Pulmonary artery endothelial cell (primary cell): Measurements from ENCODE around the gene LAG3. TPM values are rescaled to one million over a fixed set of nuclear protein-coding genes. Genes with fewer than 3 reads are reported as not detected.
A peak's percentile ranks its signal among the peaks of the same experiment; 100 is the strongest.

Experiments
- DNase-seq: peaks from one replicate; pipeline ENCODE4 v3.0.0-alpha.2; 2011; ENCODE audit warnings: low read depth, low spot score
- total RNA-seq: library from RNA; depleted of rRNA; stranded (reverse); fragments of >200 nt; gene quantifications from 2 replicates; pipeline ENCODE4 v1.2.3, GENCODE V29; 2014

The LAG3 gene
- total RNA-seq, 1 donor from 2014 or later: 0.13 TPM

DNA sequence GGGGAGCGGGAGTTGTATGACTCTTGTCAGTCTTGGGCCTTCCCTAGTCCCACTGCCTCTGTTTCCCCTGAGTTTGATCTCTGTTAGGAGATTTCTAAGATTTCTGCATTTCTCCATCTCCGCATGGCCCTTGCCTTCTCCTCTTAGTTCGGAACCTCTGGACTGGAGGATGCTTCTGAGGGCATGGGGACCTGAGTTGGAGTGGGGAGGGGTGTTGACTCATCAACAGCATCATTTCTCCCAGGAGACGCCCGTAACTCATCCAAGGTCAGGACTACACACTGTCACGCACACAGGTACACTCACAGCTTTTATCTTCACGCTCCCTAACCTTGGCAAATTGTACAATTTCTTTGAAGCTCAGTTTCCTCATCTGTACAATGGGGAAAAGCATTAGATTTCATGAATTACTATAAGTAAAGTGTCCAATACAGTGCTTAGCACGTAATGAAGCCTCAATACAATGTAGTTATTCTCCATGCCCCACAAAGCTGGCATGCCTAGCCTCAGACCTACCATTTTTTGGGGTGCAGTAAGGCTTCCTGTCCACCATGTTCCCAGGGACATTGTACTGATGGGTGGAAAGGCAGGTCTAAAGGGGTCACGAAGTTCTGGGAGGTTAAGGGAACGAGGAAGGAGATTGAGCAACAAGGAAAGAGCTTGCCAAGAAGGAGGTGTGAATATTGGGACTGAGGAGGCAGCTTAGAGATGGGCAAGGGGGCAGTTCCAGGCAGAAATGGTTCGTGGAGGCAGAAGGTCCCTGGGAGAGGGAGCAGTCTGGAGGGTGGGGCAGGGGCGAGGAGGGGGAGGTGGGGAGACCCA is 600 bp upstream of the LAG3 start:
- no peak for DNase-seq

DNA sequence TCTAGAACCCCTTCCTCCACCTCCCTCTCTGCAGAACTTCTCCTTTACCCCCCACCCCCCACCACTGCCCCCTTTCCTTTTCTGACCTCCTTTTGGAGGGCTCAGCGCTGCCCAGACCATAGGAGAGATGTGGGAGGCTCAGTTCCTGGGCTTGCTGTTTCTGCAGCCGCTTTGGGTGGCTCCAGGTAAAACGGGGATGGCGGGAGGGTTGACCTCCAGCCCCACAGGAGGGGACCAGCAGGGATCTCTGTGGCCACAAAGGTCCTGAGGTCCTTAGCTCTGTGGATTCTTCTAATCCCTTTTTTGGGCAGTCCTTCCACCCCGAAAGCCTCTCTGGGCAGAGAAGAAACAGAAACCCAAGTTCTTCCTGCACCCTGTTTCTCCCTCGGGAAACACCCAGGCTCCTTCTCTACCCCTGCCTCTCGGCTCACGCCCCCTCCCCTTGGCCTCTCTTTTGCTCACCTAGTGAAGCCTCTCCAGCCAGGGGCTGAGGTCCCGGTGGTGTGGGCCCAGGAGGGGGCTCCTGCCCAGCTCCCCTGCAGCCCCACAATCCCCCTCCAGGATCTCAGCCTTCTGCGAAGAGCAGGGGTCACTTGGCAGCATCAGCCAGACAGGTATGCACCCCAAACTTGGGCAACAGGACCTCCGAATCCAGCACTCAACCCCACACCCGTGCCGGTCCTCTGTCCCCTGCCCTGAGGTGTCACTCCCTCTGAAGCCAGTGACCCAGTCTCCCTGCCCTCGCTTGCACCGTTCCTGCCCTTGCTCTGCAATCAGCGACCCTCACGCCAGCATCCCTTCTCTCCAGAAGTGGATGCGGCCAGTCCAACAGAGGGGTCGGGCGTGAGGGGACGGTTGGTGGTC is 638 bp downstream of the LAG3 start:
- no peak for DNase-seq

DNA sequence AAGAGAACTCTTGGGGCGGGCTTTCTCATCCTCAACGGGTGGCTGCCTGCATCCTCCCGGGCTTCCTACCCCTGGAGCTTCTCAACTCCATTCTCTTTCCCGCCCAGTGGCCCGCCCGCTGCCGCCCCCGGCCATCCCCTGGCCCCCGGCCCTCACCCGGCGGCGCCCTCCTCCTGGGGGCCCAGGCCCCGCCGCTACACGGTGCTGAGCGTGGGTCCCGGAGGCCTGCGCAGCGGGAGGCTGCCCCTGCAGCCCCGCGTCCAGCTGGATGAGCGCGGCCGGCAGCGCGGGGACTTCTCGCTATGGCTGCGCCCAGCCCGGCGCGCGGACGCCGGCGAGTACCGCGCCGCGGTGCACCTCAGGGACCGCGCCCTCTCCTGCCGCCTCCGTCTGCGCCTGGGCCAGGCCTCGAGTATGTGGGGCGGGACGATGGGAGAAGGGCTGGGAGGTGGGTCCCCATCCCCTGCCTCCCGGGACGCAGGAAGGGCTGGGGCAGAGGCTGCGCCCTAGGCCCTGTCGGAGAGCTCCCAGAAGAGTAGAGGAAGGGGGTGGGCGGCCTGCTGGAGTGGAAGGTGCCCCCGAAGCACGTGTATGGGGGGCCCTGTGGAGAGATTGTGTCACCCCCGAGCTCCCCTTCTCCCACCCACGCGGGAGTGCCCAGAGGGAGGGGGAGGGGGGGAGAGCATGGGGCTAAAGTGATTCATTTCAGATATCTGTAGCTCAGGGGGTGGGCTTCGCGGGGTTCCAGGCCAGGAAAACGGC is 1.5 kb downstream of the LAG3 start:
- no peak for DNase-seq

DNA sequence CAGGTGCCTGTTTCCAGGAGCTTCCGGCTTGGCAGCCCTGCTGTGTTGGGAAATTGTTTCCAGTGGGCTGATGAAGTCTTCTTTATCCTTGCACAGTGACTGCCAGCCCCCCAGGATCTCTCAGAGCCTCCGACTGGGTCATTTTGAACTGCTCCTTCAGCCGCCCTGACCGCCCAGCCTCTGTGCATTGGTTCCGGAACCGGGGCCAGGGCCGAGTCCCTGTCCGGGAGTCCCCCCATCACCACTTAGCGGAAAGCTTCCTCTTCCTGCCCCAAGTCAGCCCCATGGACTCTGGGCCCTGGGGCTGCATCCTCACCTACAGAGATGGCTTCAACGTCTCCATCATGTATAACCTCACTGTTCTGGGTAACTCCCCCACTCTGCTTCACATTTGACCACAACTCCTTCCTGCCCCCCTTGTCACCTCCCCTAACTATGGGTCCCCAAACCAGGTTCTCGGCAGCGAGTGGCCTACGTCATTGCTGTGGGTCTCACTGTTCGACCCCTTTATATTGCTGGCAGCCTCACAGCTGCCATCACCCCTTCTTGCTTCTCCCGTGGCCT is 2.3 kb downstream of the LAG3 start:
- DNase-seq: no peak

DNA sequence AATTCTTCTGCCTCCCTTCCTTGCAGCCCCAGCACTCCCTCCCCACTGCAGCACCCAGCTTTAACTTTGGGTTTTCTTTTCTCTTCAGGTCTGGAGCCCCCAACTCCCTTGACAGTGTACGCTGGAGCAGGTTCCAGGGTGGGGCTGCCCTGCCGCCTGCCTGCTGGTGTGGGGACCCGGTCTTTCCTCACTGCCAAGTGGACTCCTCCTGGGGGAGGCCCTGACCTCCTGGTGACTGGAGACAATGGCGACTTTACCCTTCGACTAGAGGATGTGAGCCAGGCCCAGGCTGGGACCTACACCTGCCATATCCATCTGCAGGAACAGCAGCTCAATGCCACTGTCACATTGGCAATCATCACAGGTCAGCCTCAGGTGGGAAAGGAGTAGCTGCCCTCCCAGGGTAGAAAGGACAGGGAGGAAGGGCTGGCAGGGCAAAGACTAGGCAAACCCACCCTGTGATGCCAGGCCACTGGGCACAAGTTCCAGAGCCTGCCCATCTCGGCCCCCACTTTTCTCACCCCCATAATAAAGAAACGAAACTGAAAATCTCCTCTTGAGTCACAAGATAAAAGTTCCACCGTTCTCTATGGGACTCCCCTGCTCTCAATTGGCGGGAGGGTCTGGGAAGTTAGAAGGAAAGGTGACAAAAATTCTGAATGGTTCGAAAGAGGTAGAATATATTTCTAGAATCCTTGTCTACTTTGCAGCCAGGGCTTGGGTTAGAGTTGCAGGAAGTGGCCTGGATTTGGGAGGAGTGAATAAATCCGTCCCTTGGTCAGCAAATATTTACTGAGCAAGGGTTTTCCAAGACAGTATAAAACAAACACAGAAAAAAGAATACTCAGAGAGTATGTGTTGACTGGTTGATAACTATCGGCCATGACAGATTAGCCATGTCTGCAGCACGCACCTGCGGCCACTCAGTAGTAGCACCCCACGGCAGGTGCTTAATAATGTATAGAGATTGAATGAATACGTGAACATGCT is 3.2 kb downstream of the LAG3 start:
- no peak for DNase-seq

DNA sequence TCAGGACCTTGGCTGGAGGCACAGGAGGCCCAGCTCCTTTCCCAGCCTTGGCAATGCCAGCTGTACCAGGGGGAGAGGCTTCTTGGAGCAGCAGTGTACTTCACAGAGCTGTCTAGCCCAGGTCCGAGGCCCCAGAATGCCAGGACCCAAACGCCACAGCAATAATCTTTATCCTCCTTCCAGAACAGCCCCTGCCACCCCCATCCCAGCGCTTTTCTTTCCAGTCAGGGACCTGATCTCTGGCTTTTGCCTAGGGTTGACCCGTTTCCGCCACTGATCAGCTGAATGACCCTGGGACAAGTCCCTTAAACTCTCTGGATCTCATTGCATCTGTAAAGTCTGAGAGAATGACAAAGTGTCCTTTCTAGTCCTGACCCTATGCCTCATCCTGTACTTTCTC is 5.1 kb downstream of the LAG3 start:
- DNase-seq: no peak

DNA sequence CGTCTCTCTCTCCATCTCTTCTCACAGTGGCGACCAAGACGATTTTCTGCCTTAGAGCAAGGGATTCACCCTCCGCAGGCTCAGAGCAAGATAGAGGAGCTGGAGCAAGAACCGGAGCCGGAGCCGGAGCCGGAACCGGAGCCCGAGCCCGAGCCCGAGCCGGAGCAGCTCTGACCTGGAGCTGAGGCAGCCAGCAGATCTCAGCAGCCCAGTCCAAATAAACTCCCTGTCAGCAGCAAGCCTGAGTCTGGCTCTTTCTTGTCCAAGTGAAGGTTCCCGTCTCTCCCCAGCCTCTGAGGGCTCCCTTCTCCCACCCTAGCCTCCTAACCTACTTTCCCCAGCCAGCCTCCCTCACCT is 5.9 kb downstream of the LAG3 start:
- DNase-seq: no peak

DNA sequence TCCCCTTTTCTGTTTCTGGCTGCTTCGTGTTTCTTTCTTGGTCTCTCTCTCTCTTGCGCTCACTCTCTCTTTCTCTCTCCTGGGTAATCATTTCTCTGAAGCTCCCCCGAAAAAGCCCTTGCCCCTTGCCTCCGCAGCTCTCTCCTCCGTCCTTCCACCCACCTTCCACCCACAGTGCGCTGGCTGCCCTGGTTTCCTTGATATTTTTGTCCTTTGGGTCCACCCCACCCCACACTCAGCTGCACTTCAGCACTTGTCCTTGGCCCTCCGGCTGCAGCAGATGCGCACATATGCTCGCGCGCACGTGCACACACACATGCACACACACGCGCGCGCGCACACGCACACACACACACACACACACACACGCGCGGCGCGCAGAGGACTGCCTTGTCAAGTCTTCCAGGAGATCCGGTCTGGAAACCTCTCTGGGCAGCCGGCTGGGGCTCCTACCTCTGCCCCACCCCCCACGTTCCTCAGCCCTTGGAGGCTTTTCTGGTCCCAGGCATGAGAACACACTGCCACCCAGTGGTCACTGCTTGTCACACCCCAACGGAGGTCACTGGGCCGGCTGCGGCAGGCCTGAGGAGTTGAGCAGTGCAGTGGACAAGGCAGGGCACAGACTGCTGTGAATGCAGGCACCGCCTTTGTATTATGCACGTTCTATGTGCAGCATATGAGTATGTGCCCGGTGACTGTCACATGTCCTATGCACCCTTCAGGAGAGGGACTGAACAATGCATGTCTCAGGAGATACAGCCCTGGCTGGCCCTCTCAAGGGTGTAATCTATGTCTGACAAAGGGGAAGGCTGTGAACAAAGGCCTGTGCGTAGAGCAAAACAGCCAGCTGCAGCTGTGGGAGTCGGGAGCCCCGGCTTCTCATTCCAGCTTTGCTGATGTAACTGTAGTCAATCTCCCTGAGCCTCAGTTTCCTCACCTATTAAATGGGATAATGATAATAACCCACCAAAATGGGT is 6.5 kb downstream of the LAG3 start:
- peak; percentile 82 for DNase-seq

DNA sequence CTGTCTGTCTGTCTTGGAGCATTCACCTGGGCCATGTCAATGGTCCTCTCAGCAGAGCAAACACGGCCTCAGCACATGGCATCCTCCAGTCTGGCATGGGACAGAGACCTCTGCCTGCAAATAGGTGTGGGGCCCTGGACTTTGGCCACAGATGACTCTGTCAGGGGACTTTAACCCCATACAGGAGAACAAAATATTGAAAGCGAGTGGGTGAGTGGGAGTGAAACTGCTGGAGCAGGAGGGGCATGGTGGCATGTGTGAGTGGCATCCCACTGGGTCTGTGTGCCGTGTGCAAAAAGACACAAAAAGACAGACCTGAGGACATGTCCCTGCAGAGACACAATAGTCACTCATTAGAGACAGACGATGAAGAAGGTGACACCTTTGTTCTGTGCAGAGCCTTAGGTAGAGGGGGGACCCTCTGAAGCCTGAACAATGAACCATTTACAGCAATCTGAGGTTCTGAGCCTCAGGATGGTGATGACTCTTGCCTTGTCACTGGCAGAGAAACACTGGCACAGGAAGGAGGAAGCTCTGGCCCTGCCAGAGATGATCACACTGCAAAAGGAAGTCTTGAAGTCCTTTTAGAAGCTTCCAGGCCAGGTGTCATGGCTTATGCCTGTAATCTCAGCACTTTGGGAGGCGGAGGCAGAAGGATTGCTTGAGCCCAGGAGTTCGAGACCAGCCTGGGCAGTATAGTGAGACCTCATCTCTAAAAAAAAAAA is 7.5 kb downstream of the LAG3 start:
- no peak for DNase-seq

DNA sequence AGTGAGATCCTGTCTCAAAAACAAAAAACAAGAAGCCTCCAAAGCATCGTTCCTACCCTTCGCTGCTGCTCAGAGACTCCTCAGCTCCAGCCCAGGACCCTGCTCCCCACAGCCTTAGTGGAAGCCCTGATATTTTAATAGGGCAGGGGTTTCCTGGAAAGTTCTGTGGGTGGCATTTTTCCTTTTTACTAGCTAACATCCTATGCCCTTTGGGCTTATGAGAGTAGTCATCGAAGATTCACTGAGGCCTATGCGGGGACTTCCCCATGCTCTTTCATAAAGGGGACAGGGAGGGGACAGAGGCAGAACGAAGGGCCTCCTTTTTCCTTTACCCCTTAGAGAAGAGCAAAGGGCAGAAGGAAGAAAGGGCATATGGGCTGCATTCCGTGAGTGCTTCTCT is 8.3 kb downstream of the LAG3 start:
- no peak for DNase-seq

DNA sequence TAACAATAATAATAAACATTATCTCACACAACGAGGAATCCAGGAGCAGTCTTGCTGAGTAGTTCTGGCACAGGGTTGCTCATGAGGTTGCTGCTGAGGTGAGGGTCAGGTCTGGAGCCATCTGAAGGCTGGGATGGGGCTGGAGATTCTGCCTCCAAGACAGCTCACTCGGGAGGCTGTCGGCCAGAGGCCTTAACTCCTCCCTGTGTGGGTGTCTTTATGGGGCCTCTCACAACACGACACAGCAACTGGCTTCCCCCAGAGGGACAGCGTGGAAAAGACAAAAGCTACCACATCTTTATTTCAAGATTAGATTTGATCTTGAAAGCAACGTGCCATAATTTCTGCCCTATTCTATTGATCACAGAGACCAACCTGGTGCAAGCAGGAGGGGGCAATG is 9.8 kb downstream of the LAG3 start:
- no peak for DNase-seq

DNA sequence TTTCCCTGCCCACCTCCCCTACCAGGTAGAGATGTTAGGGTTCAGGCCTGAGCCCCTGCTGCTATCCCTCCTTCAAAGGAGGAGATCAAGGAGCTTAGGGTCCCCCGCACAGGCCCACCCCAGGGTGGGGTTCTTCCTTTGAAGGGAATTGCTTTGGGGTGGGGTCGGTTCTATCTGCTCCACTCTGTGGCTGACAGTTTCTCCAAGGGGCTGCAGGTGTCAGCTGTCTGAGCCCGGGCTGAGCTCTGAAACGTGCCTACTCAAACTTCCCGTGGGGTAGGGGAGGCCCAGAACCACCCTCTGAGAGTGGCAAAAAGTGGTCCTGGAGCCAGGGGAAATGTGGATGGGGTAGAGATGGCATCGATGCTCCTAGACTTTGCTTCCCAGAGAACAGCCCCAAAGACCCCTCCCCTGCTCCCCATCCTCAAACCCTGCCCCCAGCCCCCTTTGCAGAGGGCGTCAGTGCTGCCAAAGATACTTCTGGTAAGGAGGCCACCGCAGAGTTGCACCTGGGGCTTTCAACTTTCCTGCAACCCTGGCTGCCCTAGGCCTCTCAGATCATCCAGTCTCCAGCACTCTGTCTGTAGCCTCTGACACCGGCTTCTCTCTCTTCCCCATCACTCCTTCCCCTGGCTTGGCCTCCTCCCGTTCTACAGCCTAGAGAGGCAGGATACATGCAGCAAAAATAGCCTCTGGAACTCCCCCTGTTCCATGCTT is 10.7 kb downstream of the LAG3 start:
- no peak for DNase-seq

DNA sequence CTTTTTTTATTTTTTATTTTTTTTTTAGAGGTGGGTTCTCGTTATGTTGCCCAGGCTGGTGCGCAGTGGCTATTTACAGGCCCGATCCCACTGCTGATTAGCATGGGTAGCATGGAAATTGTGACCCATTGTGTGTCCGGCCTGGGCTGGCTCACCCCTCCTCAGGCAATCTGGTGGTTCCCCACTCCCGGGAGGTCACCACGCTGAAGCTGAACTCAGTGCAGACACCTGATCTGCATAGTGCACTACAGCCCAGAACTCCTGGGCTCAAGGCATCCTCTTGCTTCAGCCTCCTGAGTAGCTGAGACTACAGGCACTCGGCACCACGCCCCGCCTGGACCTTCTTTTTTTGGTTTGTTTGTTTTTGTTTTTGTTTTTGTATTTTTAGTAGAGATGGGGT is 11.5 kb downstream of the LAG3 start:
- no peak for DNase-seq

DNA sequence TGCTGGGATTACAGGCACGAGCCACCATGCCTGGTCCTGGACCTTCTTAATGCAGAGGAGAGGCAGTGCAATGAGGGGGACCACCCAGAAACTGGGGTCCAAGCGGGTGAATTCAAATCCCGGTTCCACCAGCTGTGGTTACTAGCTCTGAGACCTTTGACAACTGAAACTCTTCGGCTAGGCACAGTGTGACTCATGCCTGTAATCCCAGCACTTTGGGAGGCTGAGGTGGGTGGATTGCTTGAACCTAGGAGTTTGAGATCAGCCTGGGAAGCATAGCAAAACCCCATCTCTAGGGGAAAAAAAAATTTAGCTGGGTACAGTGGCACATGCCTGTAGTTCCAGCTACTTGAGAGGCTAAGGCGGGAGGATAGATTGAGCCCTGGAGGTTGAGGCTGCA is 12.0 kb downstream of the LAG3 start:
- no peak for DNase-seq

DNA sequence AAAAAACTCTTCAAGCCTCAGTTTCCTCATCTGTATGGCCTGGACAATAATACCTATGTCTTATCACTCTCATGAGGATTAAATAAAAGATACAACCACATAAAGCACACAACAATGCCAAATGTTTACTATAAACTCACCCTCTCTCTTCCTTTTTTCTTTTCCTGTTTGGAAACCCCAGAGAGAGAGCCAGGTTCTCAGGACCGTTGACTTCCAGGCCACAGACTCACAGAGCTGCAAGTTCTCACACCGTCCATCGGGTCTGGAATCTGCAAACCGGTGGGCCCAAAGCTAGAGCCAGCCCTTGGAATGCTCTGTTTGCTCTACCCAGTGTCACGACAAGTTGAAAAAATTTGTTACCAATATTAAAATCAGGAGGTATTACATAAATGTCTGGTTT is 12.4 kb downstream of the LAG3 start:
- no peak for DNase-seq

DNA sequence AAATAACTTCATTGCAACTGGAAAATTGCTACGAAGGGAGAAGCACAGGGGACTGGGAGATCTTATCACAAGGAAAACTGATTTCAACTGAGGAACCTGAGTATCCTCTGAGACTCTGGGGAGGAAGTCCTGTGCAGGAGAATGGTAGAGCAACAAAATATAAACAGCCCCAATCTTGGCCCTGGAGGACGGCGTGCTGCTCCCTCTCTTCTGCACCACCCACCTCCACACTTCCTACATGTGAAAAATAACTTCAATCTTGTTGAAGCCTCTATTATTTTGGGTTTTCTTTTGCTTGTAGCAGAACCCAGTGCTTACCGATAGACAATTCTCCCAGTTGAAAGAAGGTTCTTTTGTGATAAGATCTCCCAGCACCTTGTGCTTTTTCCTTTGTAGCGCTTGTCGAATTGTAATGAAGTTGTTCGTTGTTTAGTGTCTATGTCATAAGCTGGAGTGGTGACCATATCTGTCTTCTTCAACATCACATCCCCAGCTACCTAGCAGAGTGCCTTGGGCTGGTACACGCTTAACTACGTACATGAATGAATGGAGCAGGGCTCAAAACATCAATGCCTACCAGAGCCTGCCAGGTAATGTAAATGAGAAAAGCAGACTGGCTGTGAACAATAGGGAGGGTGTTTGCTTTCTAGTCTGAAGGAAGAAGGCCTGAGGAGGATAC is 14.2 kb downstream of the LAG3 start:
- no peak for DNase-seq

DNA sequence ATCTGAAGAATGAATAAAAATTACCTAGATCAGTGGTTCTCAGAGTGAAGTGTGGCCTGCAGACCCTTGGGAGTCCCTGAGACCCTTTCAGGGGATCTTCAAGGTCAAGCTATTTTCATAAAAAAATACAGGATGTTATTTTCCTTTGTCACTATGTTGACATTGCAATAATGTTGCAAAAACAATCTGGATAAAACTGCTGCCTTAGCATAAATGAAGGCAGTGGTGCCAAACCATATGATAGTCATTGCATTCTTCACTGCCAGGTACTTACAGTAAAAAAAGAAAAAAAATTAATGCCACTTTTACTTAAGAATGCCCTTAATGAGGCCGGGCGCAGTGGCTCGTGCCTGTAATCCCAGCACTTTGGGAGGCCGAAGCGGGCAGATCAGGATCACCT is 15.0 kb downstream of the LAG3 start:
- DNase-seq: no peak
